OCI-LY3 (cell line): ENCODE data around the gene AMIGO2.

Source experiments
- EZH2phosphoT487 ChIP-seq: fragments of 200-600 bp; shearing (Covaris generic); IDR thresholded peaks from 2 replicates; pipeline ENCODE4 v1.6.1; 2018; ENCODE audit warnings: antibody characterized with exemption, mixed run types, low read depth
- TF ChIP-seq, protein P1 (sequence below): fragments of 200-600, 300-600 bp; sonication (generic); IDR thresholded peaks from 2 replicates; pipeline ENCODE4 v1.5.1; 2014; ENCODE audit warnings: antibody characterized with exemption, low read length, low read depth

DNA sequence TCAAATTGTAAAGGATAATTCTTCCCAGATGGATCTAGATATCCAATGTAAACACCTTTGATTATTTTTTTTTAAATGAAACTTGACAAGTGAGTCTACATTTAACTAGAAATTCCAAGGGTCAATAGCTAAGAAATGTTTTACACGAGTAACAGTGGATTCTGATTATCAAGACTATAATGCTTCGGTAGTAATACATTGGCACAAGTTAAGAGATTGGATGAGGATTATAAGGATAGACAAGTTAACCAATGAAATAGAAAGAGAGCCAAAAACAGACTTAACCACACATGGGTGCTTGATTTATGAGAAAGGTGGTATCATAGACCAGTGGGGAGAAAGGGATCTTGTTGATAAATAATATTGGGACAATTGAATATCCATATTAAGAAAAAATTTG, 40.7 kb downstream of the AMIGO2 start:
- TF ChIP-seq, protein P1, sequence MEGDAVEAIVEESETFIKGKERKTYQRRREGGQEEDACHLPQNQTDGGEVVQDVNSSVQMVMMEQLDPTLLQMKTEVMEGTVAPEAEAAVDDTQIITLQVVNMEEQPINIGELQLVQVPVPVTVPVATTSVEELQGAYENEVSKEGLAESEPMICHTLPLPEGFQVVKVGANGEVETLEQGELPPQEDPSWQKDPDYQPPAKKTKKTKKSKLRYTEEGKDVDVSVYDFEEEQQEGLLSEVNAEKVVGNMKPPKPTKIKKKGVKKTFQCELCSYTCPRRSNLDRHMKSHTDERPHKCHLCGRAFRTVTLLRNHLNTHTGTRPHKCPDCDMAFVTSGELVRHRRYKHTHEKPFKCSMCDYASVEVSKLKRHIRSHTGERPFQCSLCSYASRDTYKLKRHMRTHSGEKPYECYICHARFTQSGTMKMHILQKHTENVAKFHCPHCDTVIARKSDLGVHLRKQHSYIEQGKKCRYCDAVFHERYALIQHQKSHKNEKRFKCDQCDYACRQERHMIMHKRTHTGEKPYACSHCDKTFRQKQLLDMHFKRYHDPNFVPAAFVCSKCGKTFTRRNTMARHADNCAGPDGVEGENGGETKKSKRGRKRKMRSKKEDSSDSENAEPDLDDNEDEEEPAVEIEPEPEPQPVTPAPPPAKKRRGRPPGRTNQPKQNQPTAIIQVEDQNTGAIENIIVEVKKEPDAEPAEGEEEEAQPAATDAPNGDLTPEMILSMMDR = no peak
- TF ChIP-seq EZH2phosphoT487 = no peak
